Epidermal melanocyte (primary cell): ENCODE measurements around the gene CTNNB1.

Experiments
- DNase-seq: peaks from one replicate; pipeline ENCODE4 v3.0.0; 2011; ENCODE audit warnings: low spot score; ENCODE audit not compliant: insufficient read length

The CTNNB1 gene

DNA sequence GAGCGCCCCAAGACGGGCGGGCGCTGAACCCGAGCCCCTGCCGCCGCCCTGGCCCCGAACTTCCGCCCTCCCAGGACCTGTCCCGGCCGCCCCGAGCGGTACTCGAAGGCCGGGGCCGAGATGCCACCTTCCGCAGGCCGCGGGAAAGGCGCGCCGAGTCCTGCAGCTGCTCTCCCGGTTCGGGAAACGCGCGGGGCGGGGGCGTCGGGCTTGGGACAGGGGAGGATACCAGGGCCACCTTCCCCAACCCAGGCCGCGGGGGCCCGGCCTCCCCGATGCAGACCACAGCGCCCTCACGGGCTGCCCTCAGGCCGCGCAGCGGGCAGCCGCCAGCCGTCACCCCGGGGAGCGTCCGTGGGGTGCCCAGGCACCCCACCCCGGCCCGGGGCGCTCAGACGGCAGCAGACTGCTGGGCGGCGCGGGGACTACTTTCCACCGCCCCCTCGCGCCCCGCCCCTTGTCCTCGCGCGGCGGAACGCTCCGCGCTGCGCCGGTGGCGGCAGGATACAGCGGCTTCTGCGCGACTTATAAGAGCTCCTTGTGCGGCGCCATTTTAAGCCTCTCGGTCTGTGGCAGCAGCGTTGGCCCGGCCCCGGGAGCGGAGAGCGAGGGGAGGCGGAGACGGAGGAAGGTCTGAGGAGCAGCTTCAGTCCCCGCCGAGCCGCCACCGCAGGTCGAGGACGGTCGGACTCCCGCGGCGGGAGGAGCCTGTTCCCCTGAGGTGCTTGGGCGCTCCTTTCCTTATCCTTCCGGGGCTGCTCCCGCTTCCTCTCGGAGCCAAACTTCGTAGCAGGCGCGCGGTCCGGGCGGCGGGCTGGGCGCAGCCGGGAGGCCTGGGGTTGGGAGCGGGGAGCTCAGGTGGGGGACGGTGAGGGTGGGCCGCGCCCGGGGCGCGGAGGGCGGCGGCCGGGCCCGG is at the start of gene CTNNB1:
Gene CTNNB1 (plus strand): TSS at position 556 of the 916 bp plus-strand sequence. CDS start 24,564 bp downstream, outside the sequence.
- peak; percentile 50 for DNase-seq

- DNase-seq = no peak
Measured at GRCh38 chr3:41155834-41156233, 43.5 kb upstream of the CTNNB1 start.

- no peak for DNase-seq
Measured at GRCh38 chr3:41158947-41159346, 40.4 kb upstream of the CTNNB1 start.

GRCh38 chr3:41159588-41160189 is 39.6 kb upstream of the CTNNB1 start:
- DNase-seq = no peak

DNA sequence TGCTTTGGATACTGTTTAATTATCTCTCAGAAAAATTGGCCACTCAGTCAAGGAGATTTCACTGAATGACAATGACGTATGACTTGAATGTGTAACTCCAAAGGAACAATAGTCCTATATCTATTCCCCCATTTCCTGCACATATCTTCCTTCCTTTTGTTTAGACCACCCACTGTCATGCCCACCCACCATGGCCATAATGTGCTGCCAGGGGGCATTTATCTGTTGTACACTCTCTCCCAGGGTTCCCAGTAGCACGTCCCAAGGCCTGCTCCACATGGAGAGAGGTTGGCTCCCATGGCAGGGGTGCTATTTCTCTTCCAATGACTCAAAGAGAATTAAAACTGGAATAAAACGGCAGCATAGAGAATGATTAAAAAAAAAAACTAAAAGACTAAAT is 36.8 kb upstream of the CTNNB1 start:
- DNase-seq = no peak

DNA sequence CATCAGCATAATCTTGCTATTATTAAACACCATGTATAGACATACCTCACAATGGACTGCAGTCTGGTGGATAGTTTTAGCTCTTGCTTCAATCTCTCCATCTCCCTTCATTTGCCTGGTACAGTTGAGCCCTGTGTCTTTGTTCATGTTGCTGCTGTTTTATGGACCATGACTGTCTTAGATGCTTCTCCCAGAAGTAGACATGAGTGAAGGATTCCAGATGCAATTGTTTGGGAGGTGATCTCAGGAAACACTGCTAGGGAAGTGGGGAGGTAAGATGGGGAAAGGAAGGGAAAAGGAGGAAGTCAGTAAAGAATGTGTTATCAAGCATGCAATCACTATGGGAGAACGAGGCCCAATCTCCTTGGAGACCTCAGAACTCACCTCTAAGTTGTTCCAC is 36.3 kb upstream of the CTNNB1 start:
- DNase-seq = no peak

DNA sequence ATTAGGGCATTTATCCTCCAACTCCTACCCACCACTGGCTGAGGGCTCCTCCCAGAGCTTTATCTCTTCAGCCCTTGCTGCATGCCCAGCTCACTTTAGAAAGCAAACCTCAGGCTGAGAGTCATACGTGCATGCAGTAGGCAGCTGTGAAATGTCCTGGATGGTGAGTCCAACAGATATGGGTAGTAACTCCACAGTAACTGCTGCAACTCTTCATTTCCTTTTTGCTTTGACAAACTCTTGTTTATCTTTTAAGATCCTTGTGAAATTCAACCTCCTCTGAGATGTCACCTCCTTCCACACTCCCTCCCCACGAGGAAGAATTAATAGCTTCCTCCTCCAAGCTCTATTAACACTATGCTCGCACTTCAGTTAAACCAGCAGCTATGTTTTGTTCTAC is 35.9 kb upstream of the CTNNB1 start:
- no peak for DNase-seq

GRCh38 chr3:41164777-41165176 is 34.5 kb upstream of the CTNNB1 start:
- no peak for DNase-seq

- no peak for DNase-seq
Measured at GRCh38 chr3:41167722-41168497, 31.4 kb upstream of the CTNNB1 start.

DNA sequence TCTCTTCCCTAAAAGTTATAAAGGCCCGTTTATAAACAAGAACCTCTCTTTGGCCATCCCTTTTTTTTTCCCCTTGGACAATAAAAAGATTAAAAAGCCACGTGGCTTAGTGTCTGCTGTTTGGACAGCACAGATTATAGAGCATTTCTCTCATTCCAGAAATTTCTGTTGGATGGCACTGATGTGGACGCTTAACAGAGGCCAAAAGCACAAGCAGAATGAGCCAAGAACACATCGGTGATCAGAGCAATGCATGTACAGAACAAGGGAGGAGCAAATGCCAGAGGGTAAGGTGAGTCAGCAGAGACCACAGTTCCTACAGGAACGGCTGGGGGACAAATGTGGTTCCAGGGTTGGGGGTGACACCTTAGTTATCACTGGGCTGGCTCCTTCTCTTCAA is 30.3 kb upstream of the CTNNB1 start:
- no peak for DNase-seq

DNA sequence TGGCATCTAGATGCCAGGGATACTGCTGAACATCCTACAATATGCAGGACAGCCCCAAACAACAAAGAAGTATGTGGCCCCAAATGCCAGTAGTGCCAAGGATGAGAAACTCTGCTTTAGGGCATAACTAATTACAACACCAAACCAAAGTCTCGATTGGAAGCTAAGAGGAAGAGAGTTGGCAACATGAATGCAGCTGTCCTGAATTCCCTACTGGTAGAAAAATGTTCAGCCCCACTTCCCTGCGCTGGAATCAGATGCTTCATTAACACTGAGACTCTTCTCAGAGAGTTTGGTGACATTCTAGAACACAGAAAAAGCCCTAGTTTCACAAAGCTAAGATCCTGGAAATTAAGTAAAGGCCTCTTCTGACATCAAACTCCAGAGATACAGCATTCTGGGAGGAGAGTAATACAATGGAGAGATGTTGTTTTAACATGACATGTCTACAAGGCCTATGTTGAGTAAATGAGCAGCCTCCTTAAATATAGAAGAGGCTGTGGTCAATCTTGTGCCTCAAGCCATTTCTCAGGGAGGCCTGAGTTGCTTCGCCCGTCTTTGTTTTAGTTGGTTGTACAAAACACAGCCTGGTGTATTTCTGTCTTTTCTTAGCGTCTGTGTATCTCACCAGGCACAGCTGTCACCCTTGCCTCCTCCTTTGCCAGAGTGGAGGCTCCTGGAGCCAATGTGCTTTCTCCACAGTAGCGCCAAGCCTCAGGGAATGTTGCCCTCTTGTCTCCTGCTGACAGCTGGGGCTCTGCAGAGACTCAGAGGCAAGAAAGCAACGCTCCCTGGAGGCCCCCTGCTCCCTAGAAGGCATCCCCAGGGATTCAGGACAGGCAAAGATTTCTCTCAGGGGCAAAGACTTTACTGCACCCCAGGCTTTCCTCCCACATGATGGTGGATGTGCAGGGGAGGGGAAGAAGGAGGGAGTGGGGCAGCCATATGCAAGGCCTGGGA is 25.1 kb upstream of the CTNNB1 start:
- DNase-seq = peak; percentile 38

- DNase-seq = no peak
Measured at GRCh38 chr3:41175365-41175764, 23.9 kb upstream of the CTNNB1 start.

GRCh38 chr3:41176596-41176995 is 22.7 kb upstream of the CTNNB1 start:
- no peak for DNase-seq

DNA sequence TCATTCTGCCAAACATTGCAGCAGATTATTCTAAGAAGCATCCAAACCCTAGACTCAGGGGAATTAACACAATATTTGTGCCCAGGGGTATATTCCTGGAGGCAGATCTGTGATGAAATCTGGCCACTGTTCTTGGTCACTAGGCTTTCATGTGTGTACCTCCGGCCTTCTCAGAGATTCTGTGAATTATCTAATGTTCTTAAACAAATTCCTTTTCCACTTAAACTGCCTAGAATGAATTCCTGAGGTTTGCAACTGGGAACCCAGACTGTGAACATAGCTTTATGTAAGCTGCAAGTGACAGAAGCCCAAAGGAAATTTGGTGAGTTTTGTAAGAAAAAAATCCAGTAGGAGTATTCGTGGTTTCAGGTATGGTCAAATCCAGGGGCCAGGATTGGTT is 20.7 kb upstream of the CTNNB1 start:
- no peak for DNase-seq

- DNase-seq = no peak
Measured at GRCh38 chr3:41180396-41180795, 18.9 kb upstream of the CTNNB1 start.

- DNase-seq = no peak
Measured at GRCh38 chr3:41182504-41183059, 16.7 kb upstream of the CTNNB1 start.

DNA sequence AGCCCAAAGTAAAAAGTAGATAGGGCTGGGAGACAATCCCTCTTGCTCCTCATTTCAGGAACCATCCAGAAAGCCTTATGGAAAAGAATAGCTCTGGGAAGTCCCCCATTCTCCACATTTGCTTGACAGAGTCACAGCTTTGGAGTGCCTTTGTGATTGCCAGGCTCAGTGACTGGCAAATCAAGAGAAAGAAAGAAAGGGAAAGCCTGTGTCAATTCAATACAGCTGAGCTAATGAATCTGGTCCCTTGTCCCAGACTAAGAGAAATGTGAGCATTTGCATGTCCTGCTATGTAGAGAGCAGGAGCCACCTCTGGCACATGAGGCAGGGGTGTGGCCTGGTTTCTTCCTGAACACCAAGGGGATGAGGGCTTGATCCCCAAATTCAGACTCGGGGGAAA is 14.9 kb upstream of the CTNNB1 start:
- DNase-seq = no peak

DNA sequence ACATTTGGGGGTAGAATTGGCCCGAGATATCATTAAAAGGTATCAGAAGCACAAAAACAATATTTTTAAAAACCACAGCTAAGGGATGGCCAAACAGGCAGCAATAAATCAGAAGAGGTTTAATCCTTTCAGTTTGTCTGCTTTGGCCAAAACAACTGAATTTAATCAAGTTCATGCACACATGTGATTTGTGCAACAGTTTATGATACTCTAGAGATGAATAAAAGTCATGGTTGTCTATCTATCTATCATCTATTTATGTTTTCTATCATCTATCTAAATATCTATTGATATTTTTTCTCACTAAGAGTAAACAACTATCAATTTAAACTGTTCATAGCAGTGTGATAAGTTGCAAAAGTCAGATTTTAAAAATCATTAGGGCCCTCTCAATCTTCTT is 13.0 kb upstream of the CTNNB1 start:
- no peak for DNase-seq

- no peak for DNase-seq
Measured at GRCh38 chr3:41188306-41188705, 11.0 kb upstream of the CTNNB1 start.

DNA sequence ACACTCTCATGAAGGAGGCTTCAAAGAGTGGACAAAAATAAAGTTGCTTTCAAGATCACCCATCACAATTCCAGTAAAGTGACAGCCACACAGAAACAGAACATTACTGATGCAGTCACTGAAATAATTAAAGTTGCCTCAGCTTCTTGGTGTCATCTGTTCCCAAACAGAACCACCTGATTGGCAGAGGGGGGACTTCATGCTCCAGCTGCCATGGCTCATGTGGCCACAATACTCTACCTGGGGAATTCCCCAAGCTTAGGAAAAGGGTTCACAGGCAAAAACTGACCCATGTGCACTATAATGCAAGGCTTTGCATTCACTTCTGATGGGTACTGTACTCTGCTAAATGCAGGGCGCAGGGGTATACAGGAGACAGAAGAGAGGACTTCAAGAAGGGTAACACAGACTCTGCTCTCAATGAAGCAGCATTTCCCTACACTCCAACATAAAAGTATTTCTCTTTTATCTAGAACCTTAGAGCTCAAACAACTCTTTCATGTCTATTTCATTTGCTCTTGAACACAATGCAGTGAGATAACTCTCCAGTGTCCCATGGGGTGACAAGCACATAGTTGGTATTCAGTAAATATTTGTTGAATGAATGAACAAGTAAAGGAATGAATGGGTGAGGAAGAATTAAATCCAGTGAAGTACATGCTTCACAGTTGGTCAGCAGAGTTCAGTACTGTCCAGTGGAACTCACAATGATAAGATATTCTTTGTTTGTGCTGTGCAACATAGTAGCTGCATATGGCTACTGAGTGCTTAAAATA is 8.6 kb upstream of the CTNNB1 start:
- no peak for DNase-seq
